ENCODE results near the gene DAAM1.

DNA sequence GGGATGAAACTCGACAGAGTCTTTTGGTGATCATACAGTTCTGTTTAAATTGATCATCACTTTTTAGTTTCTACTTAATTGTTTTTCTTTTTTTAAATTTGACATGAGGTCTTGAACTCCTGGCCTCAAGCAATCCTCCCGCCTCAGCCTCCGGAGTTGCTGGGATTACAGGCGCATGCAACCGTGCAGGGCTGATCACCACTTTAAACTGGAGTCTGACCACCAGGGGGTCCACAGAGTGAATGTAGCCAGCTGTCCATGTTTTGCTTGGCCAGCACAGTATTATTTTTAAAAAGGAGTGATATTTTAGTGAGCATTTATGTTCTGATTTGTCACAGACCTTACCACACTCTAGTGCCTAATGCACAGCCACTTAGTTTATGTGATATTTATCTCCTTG lies 10.7 kb downstream of the DAAM1 start:
- TF ChIP-seq, protein P1, sequence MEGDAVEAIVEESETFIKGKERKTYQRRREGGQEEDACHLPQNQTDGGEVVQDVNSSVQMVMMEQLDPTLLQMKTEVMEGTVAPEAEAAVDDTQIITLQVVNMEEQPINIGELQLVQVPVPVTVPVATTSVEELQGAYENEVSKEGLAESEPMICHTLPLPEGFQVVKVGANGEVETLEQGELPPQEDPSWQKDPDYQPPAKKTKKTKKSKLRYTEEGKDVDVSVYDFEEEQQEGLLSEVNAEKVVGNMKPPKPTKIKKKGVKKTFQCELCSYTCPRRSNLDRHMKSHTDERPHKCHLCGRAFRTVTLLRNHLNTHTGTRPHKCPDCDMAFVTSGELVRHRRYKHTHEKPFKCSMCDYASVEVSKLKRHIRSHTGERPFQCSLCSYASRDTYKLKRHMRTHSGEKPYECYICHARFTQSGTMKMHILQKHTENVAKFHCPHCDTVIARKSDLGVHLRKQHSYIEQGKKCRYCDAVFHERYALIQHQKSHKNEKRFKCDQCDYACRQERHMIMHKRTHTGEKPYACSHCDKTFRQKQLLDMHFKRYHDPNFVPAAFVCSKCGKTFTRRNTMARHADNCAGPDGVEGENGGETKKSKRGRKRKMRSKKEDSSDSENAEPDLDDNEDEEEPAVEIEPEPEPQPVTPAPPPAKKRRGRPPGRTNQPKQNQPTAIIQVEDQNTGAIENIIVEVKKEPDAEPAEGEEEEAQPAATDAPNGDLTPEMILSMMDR (IDR thresholded peaks at IDR 0.05): no peak
- no peak for TF ChIP-seq EZH2 (IDR thresholded peaks at IDR 0.05; ENCODE audit: borderline replicate concordance, insufficient read depth, low read depth, low read length, poor library complexity, severe bottlenecking)
